T-cell (primary cell): ENCODE results near the gene MED27. TPM values are rescaled to one million over a fixed set of nuclear protein-coding genes. Genes with fewer than 3 reads are reported as not detected.

ENCODE experiments used
- ATAC-seq, 4 experiments: fragments of 200-7000 bp in 3 of 4; fragments of 150-1000 bp in 1 of 4; cut with Tn5 transposase; replicated peaks in 1 of 4; 1 replicate in 3 of 4; 2 replicates in 1 of 4; pipeline ENCODE4 v1.10.0; 2021; ENCODE audit warnings: moderate library complexity in 3 of 4, mild to moderate bottlenecking in 2 of 4, moderate number of reproducible peaks in 1 of 4
- CTCF ChIA-PET, 2 donors: fragments of 300-600 bp; sonication (Branson Sonifier 250); formaldehyde crosslinking; loops; one replicate each; lab custom pipeline; 2022; ENCODE audit warnings: antibody characterized with exemption in 2 of 2; lab: Charles Lee
- POLR2A ChIA-PET, 2 donors: fragments of 300-600 bp; sonication (Branson Sonifier 250); formaldehyde crosslinking; loops; one replicate each; lab custom pipeline; 2022; ENCODE audit warnings: antibody characterized with exemption in 2 of 2; lab: Charles Lee
- DNase-seq, 35 experiments: peaks; one replicate each; pipeline versions ENCODE4 v3.0.0 to v3.0.0-alpha.2; 2013 to 2023
- H3K27ac ChIP-seq: one replicate; pipeline ENCODE4 v1.5.1; 2013; ENCODE audit warnings: low read length
- H3K27me3 ChIP-seq, 2 experiments: replicated peaks in 1 of 2; 1 replicate in 1 of 2; 2 replicates in 1 of 2; pipeline versions ENCODE4 v1.6.1 to v1.7.0; 2013; ENCODE audit warnings: low read length in 1 of 2, mixed read lengths in 1 of 2; ENCODE audit not compliant: control insufficient read depth in 2 of 2, insufficient read depth in 2 of 2; ENCODE audit errors: extremely low read depth in 1 of 2
- H3K36me3 ChIP-seq, 2 donors: 1 replicate in 1 of 2; 2 replicates in 1 of 2; pipeline versions ENCODE4 v1.6.1 to v1.7.0; 2013; ENCODE audit warnings: low read length in 1 of 2; ENCODE audit not compliant: control insufficient read depth in 2 of 2, insufficient read depth in 1 of 2; ENCODE audit errors: extremely low read depth in 1 of 2
- H3K4me1 ChIP-seq, 2 experiments: 1 replicate in 1 of 2; 2 replicates in 1 of 2; pipeline versions ENCODE4 v1.6.1 to v1.7.0; 2013; ENCODE audit warnings: low read length in 2 of 2, mixed read lengths in 1 of 2; ENCODE audit not compliant: insufficient read depth in 2 of 2, control insufficient read depth in 1 of 2; ENCODE audit errors: extremely low read depth in 1 of 2
- H3K4me3 ChIP-seq, 2 donors: 1 replicate in 1 of 2; 2 replicates in 1 of 2; pipeline versions ENCODE4 v1.5.1 to v1.7.0; 2013; ENCODE audit warnings: mild to moderate bottlenecking in 2 of 2, low read length in 1 of 2, moderate library complexity in 1 of 2; ENCODE audit not compliant: control insufficient read depth in 1 of 2; ENCODE audit errors: extremely low read depth in 1 of 2
- H3K9me3 ChIP-seq: 2 replicates; pipeline ENCODE4 v1.7.0; 2013
- H3K27ac Mint-ChIP-seq, 2 donors: one replicate each; pipeline ENCODE4 v1.8.0; 2020 to 2021; ENCODE audit warnings: mild to moderate bottlenecking in 2 of 2, mixed read lengths in 2 of 2
- H3K27me3 Mint-ChIP-seq, 2 donors: one replicate each; pipeline ENCODE4 v1.8.0; 2021 to 2022; ENCODE audit warnings: mixed read lengths in 2 of 2
- H3K36me3 Mint-ChIP-seq: one replicate; pipeline ENCODE4 v1.8.0; 2021; ENCODE audit warnings: mixed read lengths
- H3K4me1 Mint-ChIP-seq, 3 donors: one replicate each; pipeline ENCODE4 v1.8.0; 2020 to 2022; ENCODE audit warnings: mixed read lengths in 3 of 3, mild to moderate bottlenecking in 1 of 3
- H3K4me3 Mint-ChIP-seq, 3 donors: one replicate each; pipeline ENCODE4 v1.8.0; 2020 to 2022; ENCODE audit warnings: mild to moderate bottlenecking in 3 of 3, mixed read lengths in 3 of 3, moderate library complexity in 3 of 3
- H3K9me3 Mint-ChIP-seq, 3 donors: one replicate each; pipeline ENCODE4 v1.8.0; 2020 to 2022; ENCODE audit warnings: mixed read lengths in 3 of 3
- WGBS: methylation state at CpG from one replicate; pipeline ENCODE4 v1.1.5; 2013; ENCODE audit warnings: missing lambda C conversion rate; ENCODE audit not compliant: insufficient coverage; 5-methylcytosine and 5-hydroxymethylcytosine counted together
- total RNA-seq, 35 experiments: library from RNA in 6 of 35; stranded (reverse) in 6 of 35; fragments of 120-200 nt in 1 of 35; gene quantifications; one replicate each; pipeline versions ENCODE4 v1.2.1 to v1.2.4 and lab custom pipeline; 2013 to 2026

MED27 gene
- total RNA-seq, 5 donors from 2014 or later (not counting 1 experiment from before 2014, with no cell fraction given): 15.0 to 26.7 (median 17.6) TPM

- H3K9me3 ChIP-seq: no peaks in the 10 kb centered on the region
- peaks cover 0 to 10% of the 10 kb centered on the region in 2 experiments for H3K4me1 ChIP-seq
- H3K27me3 Mint-ChIP-seq: peaks cover 63 to 74% of the 10 kb centered on the region in 2 donors
- DNase-seq: no peak
- H3K27ac Mint-ChIP-seq: no peak overlapping the region
- H3K9me3 Mint-ChIP-seq: no peaks in the 10 kb centered on the region
- CTCF ChIA-PET: interaction anchor here in 1 of 2 donors (0.5 kb wide), 1 partner anchor 189 kb away, joined by 3 read pairs; no protein-coding TSS in a partner anchor
- H3K36me3 Mint-ChIP-seq: no peaks in the 10 kb centered on the region
- WGBS: 56% methylated on average over 5 of the region's 6 CpGs
- no peak overlapping the region for H3K27ac ChIP-seq
- H3K4me1 Mint-ChIP-seq: peaks cover 10 to 12% (median 11%) of the 10 kb centered on the region in 3 donors
- H3K4me3 ChIP-seq: no peak overlapping the region
- H3K27me3 ChIP-seq: peaks cover 9 to 58% of the 10 kb centered on the region in 2 experiments
- no peak for ATAC-seq
- H3K36me3 ChIP-seq: no peaks in the 10 kb centered on the region
- POLR2A ChIA-PET: no interaction called here
- H3K4me3 Mint-ChIP-seq: no peak overlapping the region
Measured at GRCh38 chr9:132124800-132125199, 45.1 kb upstream of the MED27 start.

GRCh38 chr9:132121021-132121420, 41.4 kb upstream of the MED27 start:
- H3K4me3 ChIP-seq: no peak overlapping the region
- no peaks in the 10 kb centered on the region for H3K9me3 ChIP-seq
- no peak for DNase-seq
- peaks cover 0 to 2% of the 10 kb centered on the region in 2 experiments for H3K4me1 ChIP-seq
- ChIA-PET POLR2A (no interaction called here), CTCF (no interaction called here)
- Mint-ChIP-seq H3K27me3 (peaks cover 53 to 67% of the 10 kb centered on the region in 2 donors), H3K4me3 (no peak overlapping the region), H3K4me1 (peaks cover 3 to 4% (median 3%) of the 10 kb centered on the region in 3 donors), H3K9me3 (no peaks in the 10 kb centered on the region), H3K27ac (no peak overlapping the region), H3K36me3 (no peaks in the 10 kb centered on the region)
- no peaks in the 10 kb centered on the region for H3K36me3 ChIP-seq
- H3K27ac ChIP-seq: no peak overlapping the region
- peaks cover 7 to 29% of the 10 kb centered on the region in 2 experiments for H3K27me3 ChIP-seq
- ATAC-seq: no peak
- WGBS: no CpG with 5 or more reads among the region's 2 CpGs

GRCh38 chr9:132117694-132118093, 38.0 kb upstream of the MED27 start:
- CTCF ChIA-PET: interaction anchor here in 1 of 2 donors (0.6 kb wide), 1 partner anchor 61 kb away, joined by 6 read pairs; no protein-coding TSS in a partner anchor
- Histone ChIP-seq H3K9me3 (no peaks in the 10 kb centered on the region), H3K36me3 (no peaks in the 10 kb centered on the region), H3K4me3 (no peak overlapping the region), H3K27me3 (peaks cover 2 to 16% of the 10 kb centered on the region in 2 experiments), H3K27ac (no peak overlapping the region), H3K4me1 (no peaks in the 10 kb centered on the region)
- POLR2A ChIA-PET: no interaction called here
- H3K27me3 Mint-ChIP-seq: peaks cover 48 to 58% of the 10 kb centered on the region in 2 donors
- H3K9me3 Mint-ChIP-seq: peaks cover 0 to 4% (median 0%) of the 10 kb centered on the region in 3 donors
- H3K4me1 Mint-ChIP-seq: no peaks in the 10 kb centered on the region
- DNase-seq: no peak
- no peak overlapping the region for H3K4me3 Mint-ChIP-seq
- no peak overlapping the region for H3K27ac Mint-ChIP-seq
- H3K36me3 Mint-ChIP-seq: no peaks in the 10 kb centered on the region
- ATAC-seq: no peak
- 87% methylated on average over 3 of the region's 3 CpGs for WGBS

GRCh38 chr9:132116583-132116982, 36.9 kb upstream of the MED27 start:
- WGBS: no CpG with 5 or more reads among the region's 3 CpGs
- ChIA-PET POLR2A (no interaction called here), CTCF (no interaction called here)
- ATAC-seq (no peak), DNase-seq (no peak)
- no peak overlapping the region for H3K4me3 Mint-ChIP-seq
- no peaks in the 10 kb centered on the region for H3K4me1 Mint-ChIP-seq
- no peaks in the 10 kb centered on the region for H3K36me3 Mint-ChIP-seq
- no peak overlapping the region for H3K27ac Mint-ChIP-seq
- peaks cover 50 to 58% of the 10 kb centered on the region in 2 donors for H3K27me3 Mint-ChIP-seq
- peaks cover 2 to 11% of the 10 kb centered on the region in 2 experiments for H3K27me3 ChIP-seq
- H3K9me3 Mint-ChIP-seq: peaks cover 0 to 4% (median 0%) of the 10 kb centered on the region in 3 donors
- H3K4me1 ChIP-seq: no peaks in the 10 kb centered on the region
- no peaks in the 10 kb centered on the region for H3K36me3 ChIP-seq
- no peak overlapping the region for H3K27ac ChIP-seq
- H3K4me3 ChIP-seq: no peak overlapping the region
- no peaks in the 10 kb centered on the region for H3K9me3 ChIP-seq

GRCh38 chr9:132114102-132114707, 34.5 kb upstream of the MED27 start:
- ATAC-seq: no peak
- Histone ChIP-seq H3K27me3 (peaks cover 2 to 9% of the 10 kb centered on the region in 2 experiments), H3K4me1 (no peaks in the 10 kb centered on the region), H3K9me3 (no peaks in the 10 kb centered on the region), H3K27ac (no peak overlapping the region), H3K4me3 (no peak overlapping the region), H3K36me3 (no peaks in the 10 kb centered on the region)
- Mint-ChIP-seq H3K27me3 (peaks cover 51 to 56% of the 10 kb centered on the region in 2 donors), H3K4me1 (no peaks in the 10 kb centered on the region), H3K27ac (no peak overlapping the region), H3K9me3 (peaks cover 0 to 4% (median 0%) of the 10 kb centered on the region in 3 donors), H3K4me3 (no peak overlapping the region), H3K36me3 (no peaks in the 10 kb centered on the region)
- peak in 25 of 35 experiments; percentile 2 to 58 (median 15) for DNase-seq
- POLR2A ChIA-PET: no interaction called here
- CTCF ChIA-PET: interaction anchor here in 1 of 2 donors (0.7 kb wide), 1 partner anchor 289 kb away, joined by 3 read pairs; no protein-coding TSS in a partner anchor
- 49% methylated on average over 10 of the region's 18 CpGs for WGBS

GRCh38 chr9:132109291-132109690, 29.6 kb upstream of the MED27 start:
- H3K4me1 Mint-ChIP-seq: no peaks in the 10 kb centered on the region
- H3K4me3 Mint-ChIP-seq: no peak overlapping the region
- Histone ChIP-seq H3K36me3 (no peaks in the 10 kb centered on the region), H3K9me3 (no peaks in the 10 kb centered on the region), H3K4me3 (no peak overlapping the region), H3K27me3 (peaks cover 0 to 17% of the 10 kb centered on the region in 2 experiments), H3K4me1 (no peaks in the 10 kb centered on the region), H3K27ac (no peak overlapping the region)
- ATAC-seq (no peak), DNase-seq (no peak)
- 74% methylated on average over 4 of the region's 5 CpGs for WGBS
- POLR2A ChIA-PET: no interaction called here
- peaks cover 0 to 3% (median 0%) of the 10 kb centered on the region in 3 donors for H3K9me3 Mint-ChIP-seq
- H3K36me3 Mint-ChIP-seq: no peaks in the 10 kb centered on the region
- CTCF ChIA-PET: no interaction called here
- H3K27ac Mint-ChIP-seq: no peak overlapping the region
- peaks cover 39 to 40% of the 10 kb centered on the region in 2 donors for H3K27me3 Mint-ChIP-seq
